Duodenal mucosa (tissue), 2 donors: ENCODE measurements around the gene PRL.

Experiments used
- H3K27ac ChIP-seq: one replicate; pipeline ENCODE4 v1.7.0; 2013; ENCODE audit warnings: low read depth, low read length
- H3K27me3 ChIP-seq, 2 donors: one replicate each; pipeline ENCODE4 v1.7.0; 2013; ENCODE audit warnings: low read length in 2 of 2, control low read depth in 1 of 2; ENCODE audit not compliant: insufficient read depth in 2 of 2, control insufficient read depth in 1 of 2
- H3K36me3 ChIP-seq, 2 donors: one replicate each; pipeline ENCODE4 v1.7.0; 2013; ENCODE audit warnings: low read length in 2 of 2, control low read depth in 1 of 2; ENCODE audit not compliant: insufficient read depth in 2 of 2, control insufficient read depth in 1 of 2
- H3K4me1 ChIP-seq, 2 donors: one replicate each; pipeline ENCODE4 v1.7.0; 2013; ENCODE audit warnings: low read length in 2 of 2, control low read depth in 1 of 2; ENCODE audit not compliant: insufficient read depth in 2 of 2, control insufficient read depth in 1 of 2
- H3K4me3 ChIP-seq, 2 donors: one replicate each; pipeline ENCODE4 v1.7.0; 2013; ENCODE audit warnings: low read length in 2 of 2, low read depth in 1 of 2
- H3K9ac ChIP-seq, 2 donors: one replicate each; pipeline ENCODE4 v1.7.0; 2013; ENCODE audit warnings: low read length in 2 of 2, low read depth in 1 of 2
- H3K9me3 ChIP-seq, 2 donors: one replicate each; pipeline ENCODE4 v1.7.0; 2013; ENCODE audit warnings: low read length in 2 of 2, control low read depth in 1 of 2; ENCODE audit not compliant: control insufficient read depth in 1 of 2

The PRL gene

GRCh38 chr6:22254886-22255285, 42.0 kb downstream of the PRL start:
- H3K9me3 ChIP-seq, result no peaks in the 10 kb centered on the region
- no peak overlapping the region for H3K4me3 ChIP-seq
- no peak overlapping the region for H3K27ac ChIP-seq
- no peaks in the 10 kb centered on the region for H3K4me1 ChIP-seq
- H3K9ac ChIP-seq, result no peak overlapping the region
- no peaks in the 10 kb centered on the region for H3K27me3 ChIP-seq
- H3K36me3 ChIP-seq, result no peaks in the 10 kb centered on the region

DNA sequence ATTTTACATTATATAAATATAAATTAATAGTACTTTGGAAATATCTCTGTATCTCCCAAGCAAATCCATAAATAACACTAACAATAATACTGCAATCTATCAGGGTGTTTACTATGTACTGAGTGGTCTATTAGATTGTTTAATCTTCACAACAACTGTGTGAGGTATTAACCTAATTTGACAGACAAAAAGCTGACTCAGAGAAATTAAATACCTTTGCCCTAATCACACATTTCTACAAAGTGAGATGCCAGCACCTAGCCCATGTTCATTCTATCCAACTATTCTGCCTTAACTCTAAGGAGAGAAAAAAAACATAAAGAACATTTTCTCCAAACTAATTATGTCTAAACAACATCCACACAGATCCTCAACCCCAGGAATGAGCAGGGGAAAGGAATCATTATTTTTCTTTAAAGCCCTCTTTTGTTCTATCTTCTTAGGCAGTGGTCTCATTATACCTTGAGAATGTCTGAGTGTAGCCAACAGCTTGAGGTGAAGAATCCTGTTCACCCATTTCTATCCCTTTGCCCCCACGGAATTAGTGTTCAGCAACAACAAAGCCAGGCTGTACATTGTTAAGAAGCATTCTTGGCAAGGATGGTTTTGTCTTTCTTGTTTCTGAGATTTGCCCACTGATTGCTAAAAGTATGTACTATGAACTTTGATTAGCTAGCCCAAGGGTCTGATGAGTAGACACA, 42.7 kb downstream of the PRL start:
- Histone ChIP-seq H3K9me3 (no peaks in the 10 kb centered on the region), H3K4me1 (no peaks in the 10 kb centered on the region), H3K27me3 (no peaks in the 10 kb centered on the region), H3K9ac (no peak overlapping the region), H3K4me3 (no peak overlapping the region), H3K27ac (no peak overlapping the region), H3K36me3 (no peaks in the 10 kb centered on the region)

DNA sequence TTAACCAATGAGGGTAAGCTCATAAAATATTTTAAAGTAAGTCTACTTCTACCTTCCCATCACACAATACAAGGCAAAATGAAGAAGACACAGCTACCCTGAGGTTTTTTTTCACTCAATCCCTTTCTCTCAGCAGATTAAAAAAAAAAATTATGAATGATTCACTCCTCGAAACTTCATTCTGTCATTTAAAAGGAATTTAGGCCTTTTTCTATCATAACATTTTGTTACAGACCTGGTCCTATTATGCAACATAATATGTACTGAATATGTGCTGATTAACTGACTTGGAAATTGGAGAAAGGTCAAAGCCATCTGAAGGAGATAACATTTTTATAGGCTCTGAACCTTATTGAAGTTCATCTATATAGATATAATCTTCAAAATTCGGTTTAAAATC, 45.5 kb downstream of the PRL start:
- no peaks in the 10 kb centered on the region for H3K36me3 ChIP-seq

GRCh38 chr6:22250486-22250885, 46.4 kb downstream of the PRL start:
- Histone ChIP-seq H3K9ac (no peak overlapping the region), H3K36me3 (no peaks in the 10 kb centered on the region), H3K27me3 (no peaks in the 10 kb centered on the region), H3K27ac (no peak overlapping the region), H3K4me3 (no peak overlapping the region), H3K4me1 (no peaks in the 10 kb centered on the region), H3K9me3 (no peaks in the 10 kb centered on the region)

More for the DNA sequence above, 45.5 kb downstream of the PRL start:
- Histone ChIP-seq H3K9ac (no peak overlapping the region), H3K27ac (no peak overlapping the region), H3K4me1 (no peaks in the 10 kb centered on the region), H3K27me3 (no peaks in the 10 kb centered on the region), H3K9me3 (no peaks in the 10 kb centered on the region), H3K4me3 (no peak overlapping the region)

- Histone ChIP-seq H3K4me1 (no peaks in the 10 kb centered on the region), H3K36me3 (no peaks in the 10 kb centered on the region), H3K9me3 (no peaks in the 10 kb centered on the region), H3K4me3 (no peak overlapping the region), H3K9ac (no peak overlapping the region), H3K27ac (no peak overlapping the region), H3K27me3 (no peaks in the 10 kb centered on the region)
These were observed 47.0 kb downstream of the PRL start for GRCh38 chr6:22249711-22250350.

GRCh38 chr6:22248513-22249308, 48.1 kb downstream of the PRL start:
- no peak overlapping the region for H3K9ac ChIP-seq
- no peaks in the 10 kb centered on the region for H3K36me3 ChIP-seq
- H3K27ac ChIP-seq, result no peak overlapping the region
- no peaks in the 10 kb centered on the region for H3K4me1 ChIP-seq
- no peaks in the 10 kb centered on the region for H3K27me3 ChIP-seq
- H3K4me3 ChIP-seq, result no peak overlapping the region
- no peaks in the 10 kb centered on the region for H3K9me3 ChIP-seq

GRCh38 chr6:22247916-22248482, 48.8 kb downstream of the PRL start:
- H3K27me3 ChIP-seq, result no peaks in the 10 kb centered on the region
- no peak overlapping the region for H3K27ac ChIP-seq
- no peak overlapping the region for H3K9ac ChIP-seq
- H3K36me3 ChIP-seq, result no peaks in the 10 kb centered on the region
- H3K9me3 ChIP-seq, result no peaks in the 10 kb centered on the region
- H3K4me1 ChIP-seq, result no peaks in the 10 kb centered on the region
- no peak overlapping the region for H3K4me3 ChIP-seq

- no peaks in the 10 kb centered on the region for H3K4me1 ChIP-seq
- H3K4me3 ChIP-seq, result no peak overlapping the region
- no peak overlapping the region for H3K27ac ChIP-seq
- H3K9me3 ChIP-seq, result no peaks in the 10 kb centered on the region
- H3K9ac ChIP-seq, result no peak overlapping the region
- H3K27me3 ChIP-seq, result no peaks in the 10 kb centered on the region
- no peaks in the 10 kb centered on the region for H3K36me3 ChIP-seq
These were observed 56.8 kb downstream of the PRL start for GRCh38 chr6:22240025-22240424.

- no peak overlapping the region for H3K4me3 ChIP-seq
- no peaks in the 10 kb centered on the region for H3K27me3 ChIP-seq
- no peaks in the 10 kb centered on the region for H3K36me3 ChIP-seq
- H3K9ac ChIP-seq, result no peak overlapping the region
- H3K4me1 ChIP-seq, result no peaks in the 10 kb centered on the region
- H3K9me3 ChIP-seq, result no peaks in the 10 kb centered on the region
- no peak overlapping the region for H3K27ac ChIP-seq
These were observed 57.4 kb downstream of the PRL start for GRCh38 chr6:22239261-22239921.
